HG02970 (cell line): ENCODE data around the gene EML4.
"Not testable (repeated sequence)": the region's sequence is repeated elsewhere in the genome, so short reads cannot be mapped to it uniquely, and the experiment has no call there.

Experiments used
- ATAC-seq: cut with Tn5 transposase; IDR thresholded peaks from one replicate; pipeline ENCODE4 v1.9.1; 2021; ENCODE audit warnings: mild to moderate bottlenecking, moderate library complexity, moderate number of reproducible peaks; ENCODE audit not compliant: unreplicated experiment, low FRiP score

The EML4 gene

DNA sequence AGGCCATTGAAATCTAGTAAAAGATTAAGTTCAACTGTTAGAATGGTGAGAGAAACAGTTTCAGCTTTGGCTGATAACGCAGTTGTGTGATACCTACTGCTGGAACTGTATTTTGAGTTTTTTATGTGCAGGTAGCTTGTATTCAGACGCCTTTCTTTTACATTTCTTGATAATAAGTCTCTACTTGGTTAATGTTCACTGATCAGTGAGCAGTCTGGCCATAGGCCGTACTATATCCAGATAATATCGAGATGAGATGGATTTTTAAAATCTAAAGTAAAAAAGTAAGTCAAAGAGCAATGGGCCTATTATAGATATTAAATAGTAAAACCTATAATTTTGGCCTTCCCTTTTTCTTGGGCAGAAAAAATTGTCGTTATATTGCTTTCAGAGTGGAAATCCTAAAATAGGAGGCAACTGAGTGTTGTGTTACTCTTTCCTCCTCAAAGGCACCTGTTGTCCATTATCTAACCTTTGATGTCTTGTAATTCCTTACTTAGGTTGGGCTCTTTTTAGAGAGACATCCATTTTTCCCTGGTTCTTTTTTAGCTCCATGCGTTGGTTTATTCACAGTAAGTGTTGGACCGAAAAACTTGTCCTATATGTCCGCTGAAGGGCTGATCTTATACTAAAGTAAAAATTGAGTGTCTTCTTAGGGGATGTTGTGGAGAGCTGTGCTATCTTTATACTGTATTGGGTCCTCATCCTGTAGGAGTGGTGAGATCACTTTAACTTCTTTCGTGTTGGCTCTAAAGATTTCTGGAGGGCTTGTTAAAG, 1.7 kb downstream of the EML4 start:
- ATAC-seq = no peak

DNA sequence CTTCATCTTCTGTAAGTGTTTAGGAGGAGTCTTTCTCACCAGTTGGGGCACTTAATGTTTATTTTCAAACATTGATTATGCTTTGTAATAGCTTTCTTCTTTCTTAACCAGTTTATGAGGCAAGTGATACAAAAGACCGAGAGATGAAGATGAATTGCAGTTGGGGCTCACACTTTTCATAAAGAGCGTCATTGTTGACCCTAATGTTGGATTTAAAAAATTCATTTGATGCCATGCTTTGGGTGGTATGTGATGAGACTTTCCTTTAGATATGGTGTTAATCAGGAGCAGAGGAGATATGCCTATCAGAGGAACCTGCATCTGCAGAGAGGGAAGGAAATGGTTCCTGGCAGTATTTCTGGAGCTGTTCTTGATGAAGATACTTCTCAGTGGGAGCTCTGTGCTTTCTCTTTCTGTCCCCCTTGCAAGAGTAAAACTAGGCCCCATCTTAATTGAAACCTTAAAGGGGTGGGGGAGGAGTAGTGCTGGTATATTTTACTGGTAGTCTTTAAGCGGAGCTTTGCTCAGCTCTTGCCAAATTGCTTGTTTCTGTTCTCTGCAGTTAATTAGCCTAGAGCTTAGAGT, 2.3 kb downstream of the EML4 start:
- no peak for ATAC-seq

DNA sequence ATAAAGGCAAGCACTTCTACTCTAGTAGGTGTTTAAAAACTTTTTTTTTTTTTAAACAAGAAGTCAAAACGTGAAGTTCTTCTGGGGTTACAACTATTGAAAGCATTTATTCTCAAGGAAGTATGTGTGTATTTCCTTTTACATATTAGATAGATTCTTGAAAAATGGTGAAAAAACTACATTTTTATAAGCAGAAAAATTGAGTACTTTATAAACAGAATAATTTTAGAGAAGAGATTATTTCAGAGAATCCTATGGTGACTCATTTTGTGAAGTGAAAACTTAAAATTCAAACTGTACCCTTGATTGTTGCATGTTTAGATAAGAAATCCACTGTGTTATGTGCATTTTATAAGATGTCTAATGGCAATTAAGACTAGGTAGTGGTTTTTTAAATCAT, 2.9 kb downstream of the EML4 start:
- no peak for ATAC-seq

DNA sequence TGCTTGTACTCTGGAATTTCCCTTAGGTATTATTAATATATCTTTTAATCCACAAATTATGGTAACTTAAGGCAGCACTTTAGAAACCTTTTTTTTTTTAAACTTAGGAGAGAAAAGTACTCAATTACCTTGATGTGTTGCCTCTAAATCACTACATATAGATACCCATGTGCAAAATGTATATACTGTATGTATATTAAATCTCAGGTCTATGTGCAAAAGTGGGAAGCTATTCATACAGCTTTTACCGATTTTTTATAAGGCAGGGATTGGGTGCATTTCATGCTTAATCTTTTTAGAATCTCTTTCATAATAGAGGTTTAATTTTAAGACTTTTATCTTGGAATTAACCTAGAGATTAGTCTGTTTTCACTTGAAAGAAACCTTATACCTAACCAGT, 3.4 kb downstream of the EML4 start:
- no peak for ATAC-seq

DNA sequence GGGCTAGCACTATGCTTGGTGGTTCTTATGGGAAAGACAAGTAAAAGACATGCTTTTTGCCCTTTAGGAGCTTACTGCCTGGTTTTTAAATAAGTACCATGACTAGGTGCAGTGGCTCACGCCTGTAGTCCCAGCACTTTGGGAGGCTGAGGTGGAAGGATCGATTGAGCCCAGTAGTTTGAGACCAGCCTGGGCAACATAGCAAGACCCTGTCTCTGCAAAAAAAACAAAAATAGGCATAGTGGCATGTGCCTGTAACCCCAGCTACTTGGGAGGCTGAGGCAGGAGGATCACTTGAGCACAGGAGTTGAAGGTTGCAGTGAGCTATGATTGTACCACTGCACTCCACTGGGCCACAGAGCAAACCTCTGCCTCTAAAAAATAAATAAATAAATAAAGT, 4.3 kb downstream of the EML4 start:
- not testable (repeated sequence) for ATAC-seq

DNA sequence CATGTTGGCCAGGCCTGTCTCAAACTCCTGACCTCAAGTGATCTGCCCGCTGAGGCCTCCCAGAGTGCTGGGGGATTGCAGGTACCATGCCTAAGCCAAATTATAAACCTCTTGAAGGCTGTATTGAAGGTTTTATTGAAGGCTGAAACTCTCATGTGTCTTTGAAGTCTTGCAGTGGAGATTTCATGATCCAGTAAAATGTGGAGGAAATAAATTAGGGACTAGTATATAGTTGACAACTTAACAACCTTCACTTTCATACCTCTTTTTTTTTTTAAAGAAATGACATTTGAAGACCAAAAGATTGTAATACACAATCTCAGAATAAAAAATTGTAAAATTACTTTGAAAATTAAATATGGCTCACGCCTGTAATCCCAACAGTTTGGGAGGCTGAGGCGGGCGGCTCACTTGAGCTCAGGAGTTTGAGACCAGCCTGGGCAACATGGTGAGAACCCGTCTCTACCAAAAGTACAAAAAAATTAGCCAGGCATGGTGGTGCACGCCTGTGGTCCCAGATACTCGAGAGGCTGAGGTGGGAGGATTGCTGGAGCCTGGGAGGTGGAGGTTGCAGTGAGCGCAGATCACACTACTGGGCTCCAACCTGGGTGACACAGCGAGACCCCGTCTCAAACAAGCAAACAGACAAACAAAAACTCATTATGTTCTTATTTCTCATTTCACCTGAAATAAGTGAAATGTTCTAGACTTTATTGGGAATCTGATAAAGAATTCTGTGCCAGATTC, 8.0 kb downstream of the EML4 start:
- no peak for ATAC-seq

DNA sequence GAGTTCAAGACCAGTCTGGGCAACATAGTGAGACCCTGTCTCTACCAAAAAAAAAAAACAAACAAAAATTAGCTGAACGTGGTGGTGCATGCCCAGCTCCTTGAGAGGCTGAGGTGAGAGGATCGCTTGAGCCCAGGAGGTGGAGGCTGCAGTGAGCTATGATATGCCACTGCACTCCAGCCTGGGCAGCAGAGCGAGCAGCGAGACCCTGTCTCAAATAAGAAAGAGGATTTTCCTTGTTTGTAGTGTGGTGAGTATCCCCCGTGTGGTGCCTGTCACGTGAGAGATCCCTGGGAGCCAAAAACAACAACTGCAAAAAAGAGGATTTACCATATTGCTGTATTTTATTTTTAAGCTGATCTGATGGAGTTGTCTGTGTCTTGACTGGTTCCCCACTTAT, 9.2 kb downstream of the EML4 start:
- ATAC-seq = no peak

DNA sequence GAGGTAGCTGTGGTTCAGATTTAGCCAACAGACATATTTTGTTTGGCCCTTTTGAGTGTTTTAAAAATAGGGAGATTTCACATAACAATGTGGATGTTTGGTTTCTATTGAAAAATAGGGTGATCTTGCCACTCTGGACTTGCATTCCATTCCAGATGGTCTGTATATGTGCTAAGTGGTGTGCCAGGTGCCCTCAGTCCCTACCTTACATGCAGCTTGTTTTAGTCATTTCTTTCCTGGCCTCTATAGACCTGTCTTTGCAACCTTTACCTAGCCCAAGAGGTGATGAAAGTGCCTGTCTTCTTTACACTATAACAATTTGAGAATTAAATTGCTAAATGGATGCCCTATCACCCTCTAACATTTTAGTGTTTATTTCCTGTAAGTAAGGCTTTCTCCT, 11.1 kb downstream of the EML4 start:
- ATAC-seq = no peak

DNA sequence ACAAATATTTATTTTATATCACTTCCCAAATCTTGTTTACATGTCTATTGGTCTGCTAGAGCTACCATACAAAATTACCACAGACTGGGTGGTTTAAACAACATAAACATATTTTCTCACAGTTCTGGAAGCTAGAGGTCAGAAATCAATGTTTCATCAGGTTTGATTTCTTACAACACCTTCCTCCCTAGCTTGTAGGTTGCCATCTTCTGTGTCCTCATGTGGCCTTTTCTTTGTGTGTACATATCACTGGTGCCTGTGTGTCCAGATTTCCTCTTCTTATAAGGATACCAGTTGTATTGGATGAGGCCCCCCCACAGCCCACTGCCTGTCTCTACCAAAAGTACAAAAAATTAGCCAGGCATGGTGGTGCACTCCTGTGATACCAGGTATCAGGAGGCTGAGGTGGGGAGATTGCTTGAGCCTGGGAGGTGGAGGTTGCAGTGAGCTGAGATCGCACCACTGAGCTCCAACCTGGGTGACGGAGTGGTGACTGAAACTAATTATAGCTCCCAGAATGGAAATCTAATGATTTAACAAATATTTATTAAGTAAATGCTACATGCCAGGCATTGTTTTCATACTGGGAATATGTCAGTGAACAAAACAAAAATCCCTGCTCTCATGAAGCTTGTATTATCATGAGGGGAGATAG, 13.6 kb downstream of the EML4 start:
- no peak for ATAC-seq

DNA sequence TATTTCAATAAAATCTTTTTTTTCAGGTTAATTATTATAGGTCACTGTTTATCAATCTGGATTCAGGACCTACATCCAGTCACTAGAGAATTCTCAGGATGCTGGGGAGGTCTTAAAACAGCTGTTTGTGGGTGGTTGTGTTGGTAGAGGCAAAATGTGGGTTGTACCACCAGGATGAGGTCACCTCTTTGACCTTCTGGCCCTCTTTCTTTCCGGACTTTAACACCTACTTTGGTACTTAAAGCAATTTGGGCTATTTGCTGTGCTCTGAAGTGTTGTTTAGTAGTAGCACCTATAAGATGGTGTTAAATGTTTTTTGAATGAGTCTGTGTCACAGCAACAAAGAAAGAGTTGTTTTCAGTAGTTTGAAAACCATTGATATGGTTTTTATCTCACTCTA, 14.6 kb downstream of the EML4 start:
- ATAC-seq = no peak

DNA sequence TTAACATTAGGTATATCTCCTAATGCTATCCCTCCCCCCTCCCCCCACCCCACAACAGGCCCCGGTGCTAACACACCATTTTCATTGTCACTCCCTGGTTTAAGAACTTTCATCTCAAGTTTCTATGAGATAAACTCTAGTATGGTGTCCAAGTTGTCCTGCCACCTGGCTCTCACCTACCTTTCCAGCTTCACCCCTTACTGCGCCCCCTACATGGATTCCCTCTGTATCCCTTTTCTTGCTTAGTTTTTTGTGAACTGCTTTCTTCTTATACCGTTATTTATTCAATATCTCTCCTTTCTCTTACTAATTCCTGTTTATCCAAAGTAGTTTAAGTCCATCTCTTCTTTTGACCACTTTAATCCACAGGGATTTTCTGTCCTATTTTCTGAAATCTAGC, 15.2 kb downstream of the EML4 start:
- ATAC-seq = no peak

DNA sequence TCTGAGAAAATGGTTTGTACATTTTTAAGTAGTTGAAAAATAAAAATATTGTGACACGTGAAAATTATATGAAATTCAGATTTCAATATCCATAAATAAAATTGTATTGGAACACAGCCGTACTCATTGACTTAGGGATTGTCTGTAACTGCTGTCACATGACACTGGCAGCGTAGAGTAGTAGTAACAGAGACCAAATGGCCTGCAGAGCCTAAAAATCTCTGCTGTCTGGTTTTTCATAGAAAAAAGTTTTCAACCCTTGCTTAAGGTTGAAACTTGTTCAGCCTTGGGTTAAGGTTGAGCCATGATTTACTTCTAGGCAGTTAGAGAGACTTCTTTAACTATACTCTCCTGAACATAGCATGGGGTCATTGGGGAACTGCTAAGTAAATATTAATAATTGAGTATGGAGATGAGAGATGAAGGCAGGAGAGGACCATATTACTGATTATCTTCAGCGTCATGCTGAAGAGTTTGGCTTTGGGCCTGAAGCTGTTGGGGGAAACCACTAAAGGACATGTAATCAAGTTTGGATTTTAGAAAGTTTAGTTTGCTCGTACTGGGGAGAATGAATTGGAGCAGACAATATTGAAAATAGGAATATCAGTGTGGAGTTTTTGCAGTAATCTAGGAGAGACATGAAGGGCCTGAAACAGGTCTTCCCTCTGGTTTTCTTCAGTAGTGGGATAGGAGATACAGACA, 16.2 kb downstream of the EML4 start:
- ATAC-seq = no peak

DNA sequence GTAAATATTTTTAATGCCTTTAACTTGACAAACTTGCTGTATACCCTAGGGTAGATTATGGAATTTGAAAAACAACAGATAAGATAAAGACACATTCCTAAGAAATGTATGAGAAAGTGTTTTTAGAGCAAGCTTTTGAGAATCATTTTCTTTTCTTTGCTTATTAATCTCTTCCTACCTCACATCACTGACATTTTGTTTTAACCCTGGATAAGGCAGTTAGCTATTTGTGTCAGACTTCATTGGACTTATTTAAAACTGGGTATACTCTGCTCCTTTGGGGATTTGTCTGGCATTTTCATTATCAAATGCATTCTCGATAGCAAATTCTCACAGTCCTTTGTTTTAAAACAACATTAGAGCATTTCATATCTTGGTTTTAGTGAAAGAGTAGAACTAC, 17.2 kb downstream of the EML4 start:
- ATAC-seq = no peak

DNA sequence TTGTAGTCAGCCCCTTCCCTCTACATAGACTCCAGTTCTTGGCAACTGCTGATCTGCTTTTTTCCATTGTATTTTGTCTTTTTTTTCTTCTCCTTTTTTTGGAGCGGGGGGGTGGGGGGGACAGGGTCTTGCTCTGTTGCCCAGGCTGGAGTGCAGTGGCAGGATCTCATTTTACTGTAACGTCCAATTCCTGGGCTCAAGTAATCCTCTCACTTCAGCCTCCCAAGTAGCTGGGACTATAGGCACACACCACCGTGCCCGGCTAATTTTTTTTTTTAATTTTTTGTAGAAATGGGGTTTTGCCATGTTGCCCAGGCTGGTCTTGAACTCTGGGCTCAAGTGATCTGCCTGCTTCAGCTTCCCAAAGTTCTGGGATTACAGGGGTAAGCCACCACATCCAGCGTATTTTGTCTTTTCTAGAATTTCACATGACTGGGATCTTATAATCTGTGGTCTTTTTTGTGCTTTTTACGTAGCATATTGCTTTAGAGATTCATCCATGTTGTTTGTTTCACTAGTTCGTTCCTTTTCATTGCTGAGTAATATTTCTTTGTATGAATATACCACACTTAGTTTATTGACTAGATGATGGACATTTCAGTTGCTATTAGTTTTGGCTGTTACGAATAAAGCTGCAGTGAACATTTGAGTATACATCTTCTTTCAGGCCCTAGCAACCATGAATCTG, 17.9 kb downstream of the EML4 start:
- ATAC-seq = no peak

DNA sequence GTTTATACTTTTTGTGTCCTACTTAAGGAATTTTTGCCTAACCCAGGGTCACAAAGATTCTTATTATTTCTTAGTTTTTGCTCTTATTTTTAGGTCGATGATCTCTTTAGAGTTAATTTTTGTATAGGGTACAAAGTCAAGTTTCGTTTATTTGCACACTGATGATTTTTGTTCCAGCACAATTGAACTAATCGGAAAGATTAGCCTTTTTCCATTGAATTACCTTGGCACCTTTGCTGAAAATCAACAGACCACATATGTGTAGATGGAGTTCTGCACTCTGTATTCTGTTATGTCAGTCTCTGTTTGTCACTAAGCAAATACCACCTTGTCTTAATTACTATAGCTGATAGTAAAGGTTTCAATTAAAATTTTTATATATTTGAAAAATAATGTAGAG, 18.7 kb downstream of the EML4 start:
- ATAC-seq = no peak

DNA sequence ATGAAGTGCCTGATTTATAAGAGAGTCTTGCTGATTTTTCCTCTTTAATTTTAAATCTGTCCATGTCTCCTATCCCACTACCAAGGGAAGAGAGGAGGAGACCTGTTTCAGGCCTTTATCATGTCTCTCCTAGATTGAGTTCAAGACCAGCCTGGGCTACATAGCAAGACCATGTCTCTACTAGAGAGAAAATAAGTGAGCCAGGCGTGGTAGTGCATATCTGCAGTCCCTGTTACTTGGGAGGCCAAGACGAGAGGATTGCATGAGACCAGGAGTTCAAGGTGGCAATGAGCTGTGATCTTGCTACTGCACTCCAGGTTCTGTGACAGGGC, 20.0 kb downstream of the EML4 start:
- no peak for ATAC-seq

DNA sequence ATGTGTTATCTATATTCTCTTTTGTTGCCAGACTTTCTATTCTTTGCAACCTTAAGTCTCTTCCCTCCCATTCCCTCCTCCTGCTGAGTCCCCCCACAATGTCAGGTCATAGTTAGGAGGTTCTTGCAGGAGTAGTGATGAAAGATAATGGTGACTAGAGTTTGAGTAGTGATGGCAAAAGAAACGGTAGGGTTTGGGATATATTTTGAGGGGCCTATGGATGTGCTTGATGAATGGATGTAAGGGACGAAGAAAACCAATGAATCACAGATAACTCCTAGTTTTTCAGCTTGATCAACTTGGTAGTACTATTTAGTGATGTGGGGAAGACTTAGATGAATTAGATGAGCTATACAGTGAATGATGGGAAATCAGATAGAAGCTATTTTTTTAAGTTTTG, 21.0 kb downstream of the EML4 start:
- no peak for ATAC-seq

DNA sequence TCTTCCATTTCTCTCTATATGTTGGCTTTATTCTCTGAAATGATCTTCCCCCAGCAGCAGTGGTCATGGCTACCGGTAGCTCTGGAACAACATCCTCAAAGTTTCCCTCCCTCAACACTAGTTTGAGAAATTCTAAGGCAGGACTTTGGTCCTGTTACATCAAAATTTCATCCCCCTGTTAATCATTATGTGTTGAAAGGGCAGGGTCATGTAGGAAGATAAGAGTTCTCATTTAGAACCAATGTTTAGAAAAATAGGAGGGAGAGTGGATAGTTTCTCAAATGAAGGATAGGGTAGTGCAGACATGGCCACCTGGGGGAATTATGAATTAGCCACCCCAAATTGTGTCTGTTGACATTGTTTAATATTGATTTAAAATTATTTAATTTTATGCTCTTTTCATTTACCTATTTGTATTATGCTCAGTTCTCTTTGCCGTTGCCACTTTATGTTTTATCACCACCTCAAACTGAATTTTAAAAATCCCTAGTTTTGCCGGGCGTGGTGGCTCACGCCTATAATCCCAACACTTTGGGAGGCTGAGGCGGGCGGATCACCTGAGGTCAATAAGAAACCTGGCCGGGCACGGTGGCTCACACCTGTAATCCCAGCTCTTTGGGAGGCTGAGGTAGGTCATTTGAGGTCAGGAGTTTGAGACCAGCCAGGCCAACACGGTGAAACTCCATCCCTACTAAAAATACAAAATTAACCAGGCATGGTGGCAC, 22.3 kb downstream of the EML4 start:
- ATAC-seq = no peak

DNA sequence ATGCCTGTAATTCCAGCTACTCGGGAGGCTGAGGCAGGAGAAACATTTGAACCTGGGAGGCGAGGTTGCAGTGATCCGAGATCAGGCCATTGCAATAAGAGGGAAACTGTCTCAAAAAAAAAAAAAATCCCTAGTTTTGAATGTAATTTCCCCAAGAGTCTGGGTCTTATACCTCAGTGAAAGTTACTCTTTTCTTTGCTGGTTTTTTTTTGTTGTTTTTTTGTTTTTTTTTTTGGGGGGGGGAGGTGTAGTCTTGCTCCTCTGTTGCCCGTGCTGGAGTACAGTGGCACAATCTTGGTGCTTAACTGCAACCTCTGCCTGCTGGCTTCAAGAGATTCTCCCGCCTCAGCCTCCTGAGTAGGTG, 22.8 kb downstream of the EML4 start:
- no peak for ATAC-seq
